ENCODE data around the gene SLC7A8.
A peak's percentile ranks its signal among the peaks of the same experiment; 100 is the strongest.

The SLC7A8 gene

GRCh38 chr14:23183479-23183878 is at the start of gene SLC7A8:
Gene SLC7A8, minus strand, starts transcription at chr14:23183660. Its CDS starts 746 bp downstream, at chr14:23182914.
- H3K4me3 ChIP-seq (ENCODE audit: low read depth, low read length), result peak within 1 kb of the TSS; percentile 56
- ChIA-PET CTCF (interaction anchor here (0.7 to 11.0 kb wide), 9 partner anchors 8 to 755 kb away, joined by 3 to 424 read pairs (median 4); partner anchors contain the start of gene CEBPE), POLR2A (interaction anchor here (1.0 to 1.5 kb wide), 2 partner anchors 61 to 63 kb away, joined by 3 to 5 read pairs; no protein-coding TSS in a partner anchor)
- H3K9me3 ChIP-seq (ENCODE audit: control insufficient read depth, insufficient read depth, low read depth, low read length), result no peaks in the 10 kb centered on the region
- H3K36me3 ChIP-seq (ENCODE audit: control insufficient read depth in 2 of 2, insufficient read depth in 1 of 2, low read length in 2 of 2), result no peaks in the 10 kb centered on the region
- no peaks in the 10 kb centered on the region; the same call in 1 of the 2 replicates for H3K4me1 ChIP-seq (ENCODE audit: control insufficient read depth, insufficient read depth, low read length)
- H3K27ac ChIP-seq (ENCODE audit: extremely low read depth, low read depth, low read length), result peak within 1 kb of the TSS; percentile 12; the same call in 1 of the 2 replicates
- TF ChIP-seq PATZ1 (tag by site-specific recombination; IDR thresholded peaks at IDR 0.05) (peak; percentile 53), ZBTB20 (tag by site-specific recombination; IDR thresholded peaks at IDR 0.05) (peak; percentile 47; the same call in 1 of the 2 replicates), PRDM1 (tag by site-specific recombination; IDR thresholded peaks at IDR 0.05) (peak; percentile 82), ZNF341 (tag by site-specific recombination; IDR thresholded peaks at IDR 0.05; ENCODE audit: low read depth) (peak; percentile 58), KLF16 (tag by site-specific recombination; IDR thresholded peaks at IDR 0.05) (peak; percentile 63), ZBTB11 (tag by site-specific recombination; conservative IDR thresholded peaks at IDR 0.05; ENCODE audit: low read depth) (0 out of 2 replicates have a peak, but pooled peaks have one; percentile 29), ZSCAN16 (tag by site-specific recombination; IDR thresholded peaks at IDR 0.05) (no peak), ZBTB7A (tag by site-specific recombination; IDR thresholded peaks at IDR 0.05; ENCODE audit: low read depth) (no peak), ZNF692 (tag by site-specific recombination; IDR thresholded peaks at IDR 0.05) (no peak; the same call in 1 of the 2 replicates), KLF1 (tag by site-specific recombination; IDR thresholded peaks at IDR 0.05) (peak; percentile 32; the same call in 1 of the 2 replicates), SP7 (tag by site-specific recombination; IDR thresholded peaks at IDR 0.05) (0 out of 2 replicates have a peak, but pooled peaks have one; percentile 28), ZBTB17 (tag by site-specific recombination; IDR thresholded peaks at IDR 0.05) (peak; percentile 73), ZNF114 (tag by site-specific recombination; IDR thresholded peaks at IDR 0.05) (no peak), ZNF394 (tag by site-specific recombination; IDR thresholded peaks at IDR 0.05; ENCODE audit: borderline replicate concordance) (peak; percentile 98), SP3 (tag by site-specific recombination; IDR thresholded peaks at IDR 0.05) (peak; percentile 58), ZNF513 (tag by site-specific recombination; IDR thresholded peaks at IDR 0.05) (no peak), ZXDB (tag by site-specific recombination; IDR thresholded peaks at IDR 0.05) (peak; percentile 48; the same call in 1 of the 2 replicates), ZEB2 (tag by site-specific recombination; IDR thresholded peaks at IDR 0.05) (peak; percentile 35; the same call in 1 of the 2 replicates), ZNF366 (tag by site-specific recombination; conservative IDR thresholded peaks at IDR 0.05) (peak; percentile 73), ZNF76 (tag by site-specific recombination; IDR thresholded peaks at IDR 0.05; ENCODE audit: borderline replicate concordance, low read depth) (peak; percentile 69; the same call in 1 of the 2 replicates), PRDM10 (tag by site-specific recombination; IDR thresholded peaks at IDR 0.05) (peak; percentile 76), ZNF335 (tag by site-specific recombination; conservative IDR thresholded peaks at IDR 0.05) (peak; percentile 15; the same call in 1 of the 2 replicates), GLI2 (tag by site-specific recombination; IDR thresholded peaks at IDR 0.05; ENCODE audit: borderline replicate concordance, low read depth) (no peak), OVOL3 (tag by site-specific recombination; IDR thresholded peaks at IDR 0.05) (no peak), ZNF24 (tag by site-specific recombination; IDR thresholded peaks at IDR 0.05) (0 out of 2 replicates have a peak, but pooled peaks have one; percentile 27), ZNF2 (tag by site-specific recombination; IDR thresholded peaks at IDR 0.05) (0 out of 2 replicates have a peak, but pooled peaks have one; percentile 11)
